Ascending aorta (tissue), 2 donors: Measurements from ENCODE around the gene ZFYVE28. TPM values are rescaled to one million over a fixed set of nuclear protein-coding genes. Genes with fewer than 3 reads are reported as not detected.

Source experiments
- DNase-seq, 2 donors: peaks; one replicate each; pipeline ENCODE4 v3.0.0-alpha.2; 2019; ENCODE audit warnings: low spot score in 2 of 2
- H3K27ac ChIP-seq, 2 donors: fragments of 200-600 bp; sonication (generic); one replicate each; pipeline ENCODE4 v1.5.1; 2016 to 2017; ENCODE audit warnings: mild to moderate bottlenecking in 1 of 2
- H3K27me3 ChIP-seq: fragments of 200-600 bp; sonication (generic); one replicate; pipeline ENCODE4 v1.5.1; 2017
- H3K36me3 ChIP-seq, 2 donors: fragments of 200-600 bp; sonication (generic); one replicate each; pipeline ENCODE4 v1.5.1; 2016
- H3K4me1 ChIP-seq, 2 donors: fragments of 200-600 bp; sonication (generic); one replicate each; pipeline ENCODE4 v1.5.1; 2016 to 2017; ENCODE audit warnings: mild to moderate bottlenecking in 1 of 2
- H3K4me3 ChIP-seq, 2 donors: fragments of 200-600 bp; sonication (generic); one replicate each; pipeline ENCODE4 v1.5.1; 2016 to 2017; ENCODE audit warnings: mild to moderate bottlenecking in 1 of 2
- H3K9me3 ChIP-seq, 2 donors: fragments of 200-600 bp; sonication (generic); one replicate each; pipeline ENCODE4 v1.5.1; 2016
- intact Hi-C: fragments of 100-400 bp; cut with DNase I; formaldehyde crosslinking; loops from one replicate; pipeline ENCODE4 v1.15.1; 2023
- total RNA-seq: library from RNA; depleted of rRNA; stranded (reverse); fragments of >200 nt; gene quantifications from one replicate; pipeline ENCODE4 v1.1.0, GENCODE V29; 2016
- TF ChIP-seq, protein P1 (sequence below), 3 experiments: fragments of 200-600 bp in 2 of 3; fragments of 450-650 bp in 1 of 3; sonication (generic) in 2 of 3; IDR thresholded peaks; one replicate each; pipeline ENCODE4 v1.5.1; 2016 to 2019; ENCODE audit warnings: antibody characterized with exemption in 3 of 3, mild to moderate bottlenecking in 1 of 3, moderate library complexity in 1 of 3

ZFYVE28 gene
- total RNA-seq, 1 donor from 2014 or later, result 12.3 TPM

DNA sequence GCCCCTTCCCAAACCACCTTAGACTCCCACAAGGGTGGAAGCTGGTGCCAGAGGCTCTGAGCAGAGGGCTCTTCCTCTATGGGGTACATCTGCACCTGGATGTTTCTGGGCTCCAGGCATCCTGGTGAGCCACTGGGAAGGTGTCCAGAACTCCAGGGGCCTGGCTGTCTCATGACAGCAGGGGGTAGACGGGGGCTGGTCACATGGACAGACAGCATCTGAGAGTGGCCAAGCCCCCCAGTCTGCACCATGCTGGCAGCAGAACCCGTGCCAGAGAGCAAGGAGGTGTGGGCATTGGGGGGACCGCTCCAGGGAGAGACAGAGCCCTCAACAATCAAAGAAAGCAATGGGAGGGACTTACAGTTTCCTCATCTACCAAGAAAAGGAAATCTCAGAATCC is 39.5 kb downstream of the ZFYVE28 start:
- H3K36me3 ChIP-seq, result no peaks in the 10 kb centered on the region
- H3K9me3 ChIP-seq, result no peaks in the 10 kb centered on the region
- H3K4me1 ChIP-seq, result no peaks in the 10 kb centered on the region
- H3K4me3 ChIP-seq, result no peak overlapping the region
- TF ChIP-seq, protein P1, sequence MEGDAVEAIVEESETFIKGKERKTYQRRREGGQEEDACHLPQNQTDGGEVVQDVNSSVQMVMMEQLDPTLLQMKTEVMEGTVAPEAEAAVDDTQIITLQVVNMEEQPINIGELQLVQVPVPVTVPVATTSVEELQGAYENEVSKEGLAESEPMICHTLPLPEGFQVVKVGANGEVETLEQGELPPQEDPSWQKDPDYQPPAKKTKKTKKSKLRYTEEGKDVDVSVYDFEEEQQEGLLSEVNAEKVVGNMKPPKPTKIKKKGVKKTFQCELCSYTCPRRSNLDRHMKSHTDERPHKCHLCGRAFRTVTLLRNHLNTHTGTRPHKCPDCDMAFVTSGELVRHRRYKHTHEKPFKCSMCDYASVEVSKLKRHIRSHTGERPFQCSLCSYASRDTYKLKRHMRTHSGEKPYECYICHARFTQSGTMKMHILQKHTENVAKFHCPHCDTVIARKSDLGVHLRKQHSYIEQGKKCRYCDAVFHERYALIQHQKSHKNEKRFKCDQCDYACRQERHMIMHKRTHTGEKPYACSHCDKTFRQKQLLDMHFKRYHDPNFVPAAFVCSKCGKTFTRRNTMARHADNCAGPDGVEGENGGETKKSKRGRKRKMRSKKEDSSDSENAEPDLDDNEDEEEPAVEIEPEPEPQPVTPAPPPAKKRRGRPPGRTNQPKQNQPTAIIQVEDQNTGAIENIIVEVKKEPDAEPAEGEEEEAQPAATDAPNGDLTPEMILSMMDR (IDR thresholded peaks at IDR 0.05), result no peak
- intact Hi-C loops, result no loop called here
- no peak for DNase-seq
- no peaks in the 10 kb centered on the region for H3K27me3 ChIP-seq
- no peak overlapping the region for H3K27ac ChIP-seq

DNA sequence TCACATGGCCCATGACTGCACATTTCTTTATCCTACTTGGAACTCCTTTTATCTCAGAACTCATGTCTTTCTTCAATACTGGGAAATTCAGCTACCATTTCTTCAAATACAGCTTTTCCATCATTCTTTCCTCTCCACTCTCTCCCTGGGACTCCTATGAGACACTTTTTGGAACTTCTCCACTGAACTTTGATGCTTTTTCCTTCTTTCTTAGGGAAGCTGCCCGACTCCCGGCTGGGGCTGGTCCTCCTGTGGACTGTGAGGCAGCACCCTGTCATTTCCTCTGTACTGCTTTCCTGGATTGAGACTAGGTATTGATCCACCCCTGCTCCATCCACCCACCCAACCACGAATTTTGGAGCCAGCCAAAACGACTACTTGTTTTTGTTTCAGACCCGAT is 40.0 kb downstream of the ZFYVE28 start:
- H3K36me3 ChIP-seq, result no peaks in the 10 kb centered on the region
- TF ChIP-seq, protein P1 (IDR thresholded peaks at IDR 0.05), result no peak
- H3K27me3 ChIP-seq, result no peaks in the 10 kb centered on the region
- H3K9me3 ChIP-seq, result no peaks in the 10 kb centered on the region
- intact Hi-C loops, result no loop called here
- H3K4me3 ChIP-seq, result no peak overlapping the region
- DNase-seq, result no peak
- H3K27ac ChIP-seq, result no peak overlapping the region
- H3K4me1 ChIP-seq, result no peaks in the 10 kb centered on the region

DNA sequence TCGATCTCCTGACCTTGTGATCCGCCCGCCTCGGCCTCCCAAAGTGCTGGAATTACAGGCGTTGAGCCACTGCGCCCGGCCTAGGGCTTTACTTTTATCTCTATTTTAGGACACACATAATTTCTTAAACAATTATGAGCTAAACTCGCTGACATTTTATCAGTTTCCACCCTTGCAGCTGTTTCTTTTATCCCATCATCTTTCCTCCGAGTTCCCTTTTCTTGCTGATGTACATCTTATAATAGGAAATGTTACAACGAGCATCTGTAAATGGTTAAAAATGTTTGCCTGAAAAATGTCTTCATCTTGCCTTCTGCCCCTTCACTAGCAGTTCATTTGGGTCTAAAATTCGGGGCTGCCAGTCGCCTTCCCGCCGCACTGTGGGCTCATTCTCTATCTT is 41.2 kb downstream of the ZFYVE28 start:
- DNase-seq, result no peak
- intact Hi-C loops, result no loop called here
- TF ChIP-seq, protein P1 (IDR thresholded peaks at IDR 0.05), result no peak

DNA sequence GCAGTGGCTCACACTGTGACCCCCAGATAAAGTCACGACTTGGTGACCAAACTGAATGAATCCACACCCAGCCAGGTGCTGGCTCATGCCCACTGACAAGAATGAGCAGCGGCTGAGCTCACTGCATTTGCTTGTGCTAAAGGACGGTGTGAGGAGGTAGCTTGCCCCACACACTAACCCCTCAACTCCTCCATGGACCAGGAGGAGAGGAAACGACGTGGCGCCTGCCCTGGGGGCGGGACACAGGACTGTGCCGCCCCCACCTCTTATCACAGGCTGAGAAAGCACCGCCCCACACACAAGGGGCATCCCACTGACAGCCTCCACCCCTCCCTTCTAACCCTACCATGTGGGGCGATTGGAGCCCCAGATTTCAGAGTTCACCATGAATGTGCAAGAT is 43.0 kb downstream of the ZFYVE28 start:
- H3K4me1 ChIP-seq, result no peaks in the 10 kb centered on the region
- no peaks in the 10 kb centered on the region for H3K36me3 ChIP-seq
- no peak overlapping the region for H3K27ac ChIP-seq
- no peaks in the 10 kb centered on the region for H3K27me3 ChIP-seq
- TF ChIP-seq, protein P1 (IDR thresholded peaks at IDR 0.05), result no peak
- intact Hi-C loops, result no loop called here
- H3K4me3 ChIP-seq, result no peak overlapping the region
- DNase-seq, result no peak
- H3K9me3 ChIP-seq, result no peaks in the 10 kb centered on the region

More for the DNA sequence above, 41.2 kb downstream of the ZFYVE28 start:
- no peak overlapping the region for H3K27ac ChIP-seq
- no peaks in the 10 kb centered on the region for H3K27me3 ChIP-seq
- H3K4me3 ChIP-seq, result no peak overlapping the region
- no peaks in the 10 kb centered on the region for H3K4me1 ChIP-seq
- no peaks in the 10 kb centered on the region for H3K36me3 ChIP-seq
- no peaks in the 10 kb centered on the region for H3K9me3 ChIP-seq

DNA sequence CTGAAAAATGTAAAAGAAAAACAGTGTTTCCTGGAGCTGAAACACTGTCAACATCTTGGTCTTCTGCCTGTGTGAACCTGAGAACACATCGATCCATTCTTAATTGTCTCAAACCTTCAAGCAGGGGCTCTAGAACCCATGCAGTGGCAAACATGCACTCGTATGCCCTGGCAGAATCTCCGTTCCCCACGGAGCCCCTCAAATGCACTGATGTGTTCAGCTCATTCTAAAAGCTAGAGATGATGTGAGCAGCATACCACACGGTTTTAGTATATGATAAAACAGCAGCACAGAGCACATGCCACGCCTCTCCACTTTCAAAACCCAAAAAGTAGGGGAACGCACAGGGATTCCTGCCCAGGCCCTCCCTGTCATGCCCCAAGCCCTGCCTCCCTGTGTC is 44.9 kb downstream of the ZFYVE28 start:
- H3K9me3 ChIP-seq, result no peaks in the 10 kb centered on the region
- no peak overlapping the region for H3K4me3 ChIP-seq
- no peaks in the 10 kb centered on the region for H3K4me1 ChIP-seq
- TF ChIP-seq, protein P1 (IDR thresholded peaks at IDR 0.05), result no peak
- DNase-seq, result no peak
- no peaks in the 10 kb centered on the region for H3K27me3 ChIP-seq
- no peaks in the 10 kb centered on the region for H3K36me3 ChIP-seq
- intact Hi-C loops, result no loop called here
- no peak overlapping the region for H3K27ac ChIP-seq

DNA sequence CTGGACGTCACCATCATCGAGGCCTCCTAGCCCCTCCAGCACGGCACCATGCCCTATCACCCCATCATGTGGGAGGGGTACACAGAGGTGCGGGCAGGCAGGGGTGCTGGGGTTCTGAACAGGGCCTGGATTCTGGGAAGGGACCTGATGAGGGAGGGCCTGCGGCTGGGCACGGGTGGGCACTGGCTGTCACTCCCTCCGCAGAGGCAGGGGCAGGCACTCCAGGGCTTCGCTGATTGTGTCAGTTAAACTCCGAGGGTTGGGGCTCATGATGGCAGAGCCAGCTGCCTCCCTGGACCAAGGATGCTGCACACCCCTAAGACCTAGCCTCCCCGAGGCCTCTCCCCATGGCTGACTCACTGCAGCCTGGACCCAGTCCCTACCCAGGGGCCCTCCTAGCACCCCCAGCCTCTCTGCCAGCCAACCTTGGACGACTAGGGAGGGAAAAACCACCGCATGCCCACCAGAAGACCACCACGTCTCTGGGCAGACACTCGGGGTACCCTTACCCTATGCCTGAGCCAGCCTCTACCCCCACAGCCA is 45.9 kb downstream of the ZFYVE28 start:
- Histone ChIP-seq H3K27me3 (no peaks in the 10 kb centered on the region), H3K9me3 (no peaks in the 10 kb centered on the region), H3K36me3 (no peaks in the 10 kb centered on the region), H3K4me1 (no peaks in the 10 kb centered on the region), H3K4me3 (no peak overlapping the region), H3K27ac (no peak overlapping the region)
- no peak for DNase-seq
- intact Hi-C loops, result no loop called here
- TF ChIP-seq, protein P1 (IDR thresholded peaks at IDR 0.05), result no peak
